Measurements from ENCODE around the gene CECR2.
"Not testable (repeated sequence)": the region's sequence is repeated elsewhere in the genome, so short reads cannot be mapped to it uniquely, and the experiment has no call there.

The CECR2 gene

DNA sequence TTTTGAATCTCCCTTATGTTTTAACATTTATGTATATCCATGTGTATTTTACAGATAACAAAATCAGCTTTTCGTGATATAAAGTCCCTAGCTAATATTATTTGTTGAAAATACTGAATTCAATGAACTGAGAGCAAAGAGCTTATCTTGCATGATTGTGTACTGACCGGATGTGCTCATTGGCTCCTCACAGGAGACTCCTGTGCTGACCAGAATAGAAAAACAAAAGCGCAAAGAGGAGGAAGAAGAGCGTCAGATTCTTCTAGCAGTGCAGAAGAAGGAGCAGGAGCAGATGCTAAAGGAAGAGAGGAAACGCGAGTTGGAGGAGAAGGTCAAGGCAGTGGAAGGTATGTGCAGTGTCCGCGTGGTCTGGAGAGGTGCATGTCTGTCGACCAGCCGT is 154.7 kb downstream of the CECR2 start:
- DNase-seq: no peak

DNA sequence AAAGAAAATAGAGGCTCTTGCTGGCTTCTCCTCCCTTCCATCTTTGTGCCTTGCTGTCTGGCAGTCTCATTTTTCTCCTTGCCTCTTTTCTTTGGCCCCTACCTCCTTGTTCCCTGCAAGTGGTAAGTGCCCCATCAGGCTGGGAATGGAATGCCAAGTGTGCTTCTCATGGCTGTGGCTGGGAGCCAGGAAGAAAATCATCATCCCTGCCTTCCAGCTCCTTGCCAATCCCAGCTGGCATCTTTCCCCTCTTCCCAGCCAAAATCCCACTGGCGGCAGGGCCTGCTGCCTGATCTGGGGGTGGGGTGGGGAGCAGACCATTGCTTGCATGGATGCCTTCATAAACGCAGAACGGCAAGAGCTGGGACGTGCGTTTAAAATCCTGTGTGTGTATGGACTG is 167.0 kb downstream of the CECR2 start:
- DNase-seq: no peak

DNA sequence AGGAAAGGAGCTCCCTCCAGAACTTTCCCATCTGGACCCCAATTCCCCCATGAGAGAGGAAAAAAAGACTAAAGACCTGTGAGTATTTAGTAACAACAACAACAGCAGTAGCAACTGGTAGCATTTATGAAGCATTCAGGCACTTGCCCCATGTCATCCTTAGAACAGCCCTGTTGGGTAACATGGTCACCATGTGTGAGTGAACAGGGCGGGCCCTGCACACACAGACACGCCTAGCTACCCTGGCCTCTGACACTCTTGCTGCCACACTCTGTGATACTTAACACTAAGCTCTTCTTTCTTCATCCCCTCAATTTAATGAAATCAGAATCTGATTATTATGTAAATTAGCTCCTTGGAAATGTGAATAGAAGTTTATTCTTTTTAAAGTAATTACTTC is 167.9 kb downstream of the CECR2 start:
- DNase-seq: no peak

DNA sequence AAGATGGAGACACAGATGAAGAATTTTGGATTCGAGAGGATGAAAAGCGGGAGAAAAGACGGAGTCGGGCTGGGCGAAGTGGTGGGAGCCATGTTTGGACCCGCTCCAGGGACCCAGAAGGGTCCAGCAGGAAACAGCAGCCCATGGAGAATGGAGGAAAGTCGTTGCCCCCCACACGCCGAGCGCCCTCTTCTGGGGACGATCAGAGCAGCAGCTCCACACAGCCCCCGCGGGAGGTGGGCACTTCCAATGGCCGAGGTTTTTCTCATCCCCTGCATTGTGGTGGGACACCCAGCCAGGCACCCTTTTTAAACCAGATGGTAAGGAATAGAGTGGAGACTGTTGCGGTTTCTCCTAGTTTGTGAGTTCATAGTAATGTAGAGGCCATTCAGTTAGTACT is 171.2 kb downstream of the CECR2 start:
- DNase-seq: no peak

- no peak for DNase-seq
Measured at GRCh38 chr22:17541476-17541875, 172.2 kb downstream of the CECR2 start.

DNA sequence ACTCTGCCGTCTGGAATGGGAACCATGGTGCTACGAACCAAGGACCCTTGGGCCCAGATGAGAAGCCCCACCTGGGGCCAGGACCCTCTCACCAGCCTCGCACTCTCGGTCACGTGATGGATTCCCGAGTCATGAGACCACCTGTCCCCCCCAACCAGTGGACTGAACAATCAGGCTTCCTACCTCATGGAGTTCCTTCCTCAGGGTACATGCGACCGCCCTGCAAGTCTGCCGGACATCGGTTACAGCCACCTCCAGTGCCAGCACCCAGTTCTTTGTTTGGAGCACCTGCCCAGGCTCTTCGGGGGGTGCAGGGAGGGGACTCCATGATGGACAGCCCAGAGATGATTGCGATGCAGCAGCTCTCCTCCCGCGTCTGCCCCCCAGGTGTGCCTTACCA is 173.2 kb downstream of the CECR2 start:
- no peak for DNase-seq

DNA sequence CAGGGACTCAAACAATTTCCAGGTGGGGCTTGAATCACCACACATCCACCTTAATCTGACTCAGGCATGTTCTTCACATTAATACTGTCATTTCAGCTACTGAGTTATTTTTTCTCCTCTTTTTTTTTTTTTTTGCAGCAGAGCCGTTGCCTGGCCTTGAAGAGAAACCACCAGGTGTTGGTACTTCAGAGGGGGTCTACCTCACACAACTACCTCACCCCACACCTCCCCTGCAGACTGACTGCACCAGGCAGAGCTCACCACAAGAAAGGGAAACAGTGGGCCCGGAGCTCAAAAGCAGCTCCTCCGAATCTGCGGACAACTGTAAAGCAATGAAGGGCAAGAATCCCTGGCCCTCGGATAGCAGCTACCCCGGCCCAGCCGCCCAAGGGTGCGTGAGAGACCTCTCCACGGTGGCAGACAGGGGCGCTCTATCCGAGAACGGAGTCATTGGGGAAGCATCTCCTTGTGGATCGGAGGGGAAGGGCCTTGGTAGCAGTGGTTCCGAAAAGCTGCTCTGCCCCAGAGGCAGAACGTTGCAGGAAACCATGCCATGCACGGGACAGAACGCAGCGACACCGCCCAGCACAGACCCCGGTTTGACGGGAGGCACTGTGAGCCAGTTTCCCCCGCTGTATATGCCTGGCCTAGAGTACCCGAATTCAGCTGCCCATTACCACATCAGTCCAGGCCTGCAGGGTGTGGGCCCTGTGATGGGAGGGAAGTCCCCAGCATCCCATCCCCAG is 178.9 kb downstream of the CECR2 start:
- no peak for DNase-seq

DNA sequence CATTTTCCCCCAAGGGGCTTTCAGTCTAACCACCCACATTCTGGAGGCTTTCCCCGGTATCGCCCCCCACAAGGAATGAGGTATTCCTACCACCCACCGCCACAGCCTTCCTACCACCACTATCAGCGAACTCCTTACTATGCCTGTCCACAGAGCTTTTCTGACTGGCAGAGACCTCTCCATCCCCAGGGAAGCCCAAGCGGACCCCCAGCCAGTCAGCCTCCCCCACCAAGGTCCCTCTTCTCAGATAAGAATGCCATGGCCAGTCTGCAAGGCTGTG is 179.4 kb downstream of the CECR2 start:
- DNase-seq: no peak

DNA sequence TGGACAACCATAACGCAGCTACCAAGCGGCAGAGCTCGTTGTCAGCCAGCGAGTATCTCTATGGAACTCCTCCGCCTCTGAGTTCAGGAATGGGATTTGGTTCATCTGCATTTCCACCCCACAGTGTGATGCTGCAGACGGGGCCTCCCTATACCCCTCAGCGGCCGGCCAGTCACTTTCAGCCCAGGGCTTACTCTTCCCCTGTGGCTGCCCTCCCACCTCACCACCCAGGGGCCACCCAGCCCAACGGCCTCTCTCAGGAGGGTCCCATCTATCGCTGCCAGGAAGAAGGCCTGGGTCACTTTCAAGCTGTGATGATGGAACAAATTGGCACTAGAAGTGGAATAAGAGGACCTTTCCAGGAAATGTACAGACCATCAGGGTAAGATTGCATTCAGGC is 179.9 kb downstream of the CECR2 start:
- no peak for DNase-seq

- DNase-seq: no peak
Measured at GRCh38 chr22:17549655-17550054, 180.4 kb downstream of the CECR2 start.

- no peak for DNase-seq
Measured at GRCh38 chr22:17552737-17553136, 183.5 kb downstream of the CECR2 start.

- no peak for DNase-seq
Measured at GRCh38 chr22:17554814-17555213, 185.6 kb downstream of the CECR2 start.

- no peak for DNase-seq
Measured at GRCh38 chr22:17559188-17559587, 189.9 kb downstream of the CECR2 start.

DNA sequence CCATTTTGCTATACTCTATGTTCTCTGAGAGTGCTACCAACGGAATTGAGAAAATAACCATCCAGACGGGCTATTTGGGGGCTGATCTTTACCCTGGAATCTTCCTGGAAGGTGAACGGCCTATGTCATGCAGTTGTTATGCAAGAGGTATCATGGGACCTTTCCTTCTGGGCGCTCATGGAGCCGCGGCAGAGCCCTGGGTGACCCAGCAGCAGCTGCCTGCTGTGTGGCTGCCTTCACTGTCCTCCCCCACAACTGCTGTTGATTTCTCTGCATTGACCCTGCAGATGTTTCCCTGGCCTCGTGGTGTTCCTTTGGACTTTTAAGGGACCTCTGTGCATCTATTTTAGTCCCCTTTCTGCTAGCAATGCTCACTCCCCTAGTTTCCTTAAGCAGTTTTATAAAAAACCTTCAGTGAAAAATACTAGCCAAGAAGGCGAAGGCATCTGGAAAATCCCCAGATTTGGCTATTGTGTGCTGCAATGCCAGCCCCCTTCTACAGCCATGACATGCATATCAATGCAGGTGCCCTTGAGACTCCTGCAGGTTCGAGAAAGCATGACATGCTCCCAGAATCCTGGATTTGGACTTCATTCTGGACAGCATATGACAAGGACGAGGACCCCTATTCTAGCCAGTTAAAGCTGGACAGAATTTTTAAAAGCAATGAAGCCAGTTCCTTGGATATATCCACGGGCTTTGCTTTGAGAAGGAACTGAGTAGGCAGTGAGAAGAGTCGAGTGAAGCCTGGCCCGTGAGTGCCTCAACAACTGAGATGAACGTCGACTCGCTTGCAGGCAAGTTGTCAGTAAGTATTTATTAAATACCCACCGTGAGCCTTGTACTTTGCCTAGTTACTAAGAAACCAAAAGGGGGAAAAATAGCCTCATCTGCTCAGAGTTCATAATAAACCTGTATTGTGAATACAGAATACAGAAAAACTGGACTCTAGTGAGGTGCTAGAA is 193.9 kb downstream of the CECR2 start, which contains the start of gene SLC25A18:
TSS of gene SLC25A18 (plus strand) at position 593 of the 965 bp plus-strand sequence. CDS start 16,447 bp downstream, outside the sequence.
- no peak for DNase-seq

- DNase-seq: no peak
Measured at GRCh38 chr22:17563936-17564391, 194.7 kb downstream of the CECR2 start.

- not testable (repeated sequence) for DNase-seq
Measured at GRCh38 chr22:17566016-17566687, 196.9 kb downstream of the CECR2 start.

- DNase-seq: no peak
Measured at GRCh38 chr22:17566776-17567175, 197.5 kb downstream of the CECR2 start.

GRCh38 chr22:17569971-17570511 is 200.8 kb downstream of the CECR2 start:
- DNase-seq: no peak

DNA sequence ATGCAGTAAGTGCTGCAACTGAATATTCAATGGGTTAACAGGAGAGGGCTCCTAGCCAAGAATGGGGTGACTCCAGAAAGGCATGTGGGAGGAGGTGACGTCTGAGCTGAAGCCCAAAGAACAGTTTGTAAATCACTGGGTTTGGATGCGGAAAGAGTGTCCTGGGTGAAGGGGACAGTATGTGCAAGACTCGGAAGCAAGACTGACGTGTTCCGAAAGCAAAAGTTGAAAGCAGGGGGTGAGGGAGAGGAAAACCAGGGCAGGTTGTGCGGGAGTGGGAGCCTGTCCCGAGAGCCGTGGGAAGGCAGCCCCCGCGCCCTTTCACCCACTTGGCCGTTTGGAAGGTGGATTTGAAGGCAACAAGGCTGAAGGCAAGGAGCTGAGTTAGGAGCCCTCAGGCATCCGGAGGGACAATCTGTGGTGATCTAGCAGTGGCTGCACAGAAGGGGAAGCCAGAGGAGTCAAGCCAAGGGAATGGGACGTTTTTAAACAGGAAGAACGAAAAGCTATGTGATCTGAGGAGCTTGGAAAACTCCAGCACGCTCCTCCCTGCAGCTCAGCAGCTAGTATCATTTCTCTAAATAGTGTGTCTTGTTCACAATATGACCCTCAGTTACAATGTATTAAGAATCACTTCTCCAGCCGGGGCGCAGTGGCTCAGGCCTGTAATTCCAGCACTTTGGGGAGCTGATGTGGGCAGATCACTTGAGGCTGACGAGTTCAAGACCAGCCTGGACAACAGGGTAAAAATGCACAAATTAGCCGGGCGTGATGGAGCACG is 201.8 kb downstream of the CECR2 start:
- no peak for DNase-seq

DNA sequence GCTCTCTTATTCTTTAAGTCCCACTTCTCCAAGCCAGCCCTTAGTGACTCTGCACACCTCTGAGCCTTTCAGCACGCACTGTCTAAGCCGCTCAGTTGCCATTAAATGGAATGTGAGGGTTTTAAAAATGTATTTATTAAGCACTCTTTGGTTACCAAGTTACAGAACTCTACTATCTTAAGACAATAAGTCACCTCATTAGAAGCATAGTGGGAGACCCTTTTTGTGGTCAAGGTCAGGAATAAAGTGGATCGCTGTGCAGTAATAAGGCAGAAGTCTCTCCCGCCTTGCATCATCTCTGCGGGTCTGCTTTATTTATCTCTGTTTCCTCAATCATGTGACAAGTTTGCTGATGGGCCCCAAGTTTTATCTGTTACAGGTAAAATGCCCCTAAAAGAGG is 205.9 kb downstream of the CECR2 start:
- no peak for DNase-seq

DNA sequence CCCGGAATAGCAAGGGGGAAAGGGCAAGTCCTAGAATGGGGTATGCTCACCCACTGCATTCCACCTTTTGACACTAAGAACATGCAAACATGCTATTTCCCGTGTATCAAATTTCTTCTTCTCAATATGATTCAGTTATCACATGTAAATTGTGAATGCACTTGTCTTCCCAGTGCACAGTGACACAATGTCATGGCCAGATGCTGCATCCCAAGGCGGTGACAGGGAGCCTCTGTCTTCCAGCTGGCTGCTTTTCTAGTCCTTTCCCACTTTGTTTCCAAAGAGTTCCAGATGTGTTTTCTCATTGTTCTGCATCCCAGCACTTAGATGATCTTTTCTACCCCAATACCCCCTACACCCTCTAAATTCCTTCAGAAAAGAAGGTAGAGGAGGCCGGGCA is 206.4 kb downstream of the CECR2 start:
- no peak for DNase-seq

DNA sequence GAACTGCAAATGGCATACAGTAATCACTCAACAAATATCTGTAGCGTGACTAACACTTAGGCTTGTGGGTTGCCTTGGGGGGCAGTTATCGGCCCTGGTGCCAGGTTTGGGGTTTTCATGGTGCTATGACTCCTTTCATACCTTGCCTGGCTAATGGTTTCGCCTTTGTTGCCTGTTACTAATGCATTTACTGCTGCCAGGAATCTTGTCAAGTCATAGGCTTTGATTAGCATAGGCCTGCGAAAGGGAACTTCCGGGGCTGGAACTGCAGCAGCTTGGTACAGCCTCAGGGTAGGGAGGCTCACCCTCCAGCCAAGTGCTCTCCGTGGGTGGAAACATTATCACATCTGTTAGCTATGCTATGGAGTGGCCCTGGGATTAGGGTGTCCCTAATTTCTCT is 207.2 kb downstream of the CECR2 start:
- DNase-seq: no peak
